Endodermal cell (in vitro differentiated cells): ENCODE results near the gene DAB1. TPM values are rescaled to one million over a fixed set of nuclear protein-coding genes. Genes with fewer than 3 reads are reported as not detected.

Experiments
- DNase-seq: peaks from one replicate; pipeline ENCODE4 v3.0.0-alpha.2; 2017
- H3K27ac ChIP-seq: 2 replicates; pipeline ENCODE4 v1.5.1; 2013; ENCODE audit warnings: mild to moderate bottlenecking, low read depth, low read length, moderate library complexity
- H3K27me3 ChIP-seq: 2 replicates; pipeline ENCODE4 v1.6.1; 2013; ENCODE audit warnings: mild to moderate bottlenecking, low read length, moderate library complexity; ENCODE audit not compliant: insufficient read depth, control insufficient read depth, poor library complexity, severe bottlenecking
- H3K36me3 ChIP-seq: 2 replicates; pipeline ENCODE4 v1.7.0; 2013; ENCODE audit warnings: mild to moderate bottlenecking, low read length, moderate library complexity; ENCODE audit not compliant: control insufficient read depth, insufficient read depth
- H3K4me1 ChIP-seq: one replicate; pipeline ENCODE4 v1.7.0; 2013; ENCODE audit warnings: low read length; ENCODE audit not compliant: control insufficient read depth, insufficient read depth
- H3K4me3 ChIP-seq: 2 replicates; pipeline ENCODE4 v1.5.1; 2013; ENCODE audit warnings: mild to moderate bottlenecking, low read length, moderate library complexity
- H3K9ac ChIP-seq: 2 replicates; pipeline ENCODE4 v1.6.1; 2013; ENCODE audit warnings: mild to moderate bottlenecking, low read length, moderate library complexity; ENCODE audit not compliant: poor library complexity, severe bottlenecking; ENCODE audit errors: extremely low read depth
- H3K9me3 ChIP-seq: 2 replicates; pipeline ENCODE4 v1.6.1; 2013; ENCODE audit warnings: mild to moderate bottlenecking, low read length, moderate library complexity; ENCODE audit not compliant: control insufficient read depth
- H3K27ac Mint-ChIP-seq: 2 replicates; pipeline ENCODE4 v1.8.0; 2020; ENCODE audit warnings: mixed read lengths
- H3K27me3 Mint-ChIP-seq: 2 replicates; pipeline ENCODE4 v1.8.0; 2021; ENCODE audit warnings: mild to moderate bottlenecking, mixed read lengths; ENCODE audit not compliant: insufficient read depth
- H3K36me3 Mint-ChIP-seq: 2 replicates; pipeline ENCODE4 v1.8.0; 2020; ENCODE audit warnings: low read depth, mixed read lengths
- H3K4me1 Mint-ChIP-seq: 2 replicates; pipeline ENCODE4 v1.8.0; 2020; ENCODE audit warnings: mixed read lengths
- H3K4me3 Mint-ChIP-seq: 2 replicates; pipeline ENCODE4 v1.8.0; 2020; ENCODE audit warnings: mild to moderate bottlenecking, moderate library complexity, mixed read lengths
- H3K9me3 Mint-ChIP-seq: 2 replicates; pipeline ENCODE4 v1.8.0; 2020; ENCODE audit warnings: mild to moderate bottlenecking, mixed read lengths
- CTCF ChIP-seq: fragments of 200-600 bp; sonication (generic); conservative IDR thresholded peaks from 2 replicates; pipeline ENCODE4 v1.5.0; 2021; ENCODE audit warnings: antibody characterized with exemption, mild to moderate bottlenecking
- WGBS, 2 experiments: methylation state at CpG; one replicate each; pipeline versions ENCODE4 v1.1.5 to v1.1.7; 2013; ENCODE audit warnings: missing lambda C conversion rate in 2 of 2, mixed read lengths in 1 of 2; ENCODE audit not compliant: insufficient coverage in 1 of 2, insufficient read length in 1 of 2; 5-methylcytosine and 5-hydroxymethylcytosine counted together
- total RNA-seq, 2 donors: library from RNA; stranded (reverse); fragmentation: NEBNext Ultra II Directional in 1 of 2; extraction: Animal tissue kit (Norgen Biotek cat#: 25700) in 1 of 2; gene quantifications; 2 replicates in 1 of 2; 3 replicates in 1 of 2; pipeline ENCODE4 v1.2.1, GENCODE V29; 2021

The DAB1 gene
- total RNA-seq, 2 donors from 2014 or later = 32.0 to 36.2 TPM

GRCh38 chr1:57381871-57382270, 42.0 kb downstream of the DAB1 start:
- WGBS, 2 experiments = 7% methylated on average over 2 of the region's 2 CpGs; no CpG with 5 or more reads in 1 of the 2 experiments
- Mint-ChIP-seq H3K27me3 (no peaks in the 10 kb centered on the region), H3K36me3 (no peaks in the 10 kb centered on the region), H3K4me3 (no peak overlapping the region), H3K9me3 (no peaks in the 10 kb centered on the region), H3K4me1 (peaks cover 68% of the 10 kb centered on the region), H3K27ac (peak overlapping the region; percentile 79)
- Histone ChIP-seq H3K36me3 (no peaks in the 10 kb centered on the region), H3K27me3 (no peaks in the 10 kb centered on the region), H3K4me1 (peaks cover 42% of the 10 kb centered on the region), H3K27ac (no peak overlapping the region), H3K4me3 (peak overlapping the region; percentile 52), H3K9ac (no peak overlapping the region), H3K9me3 (no peaks in the 10 kb centered on the region)
- DNase-seq = peak; percentile 70
- TF ChIP-seq CTCF = no peak

- Histone ChIP-seq H3K36me3 (no peaks in the 10 kb centered on the region), H3K27me3 (no peaks in the 10 kb centered on the region), H3K4me1 (peaks cover 42% of the 10 kb centered on the region), H3K9ac (no peak overlapping the region), H3K9me3 (no peaks in the 10 kb centered on the region), H3K27ac (no peak overlapping the region), H3K4me3 (no peak overlapping the region)
- Mint-ChIP-seq H3K4me3 (no peak overlapping the region), H3K27me3 (no peaks in the 10 kb centered on the region), H3K9me3 (no peaks in the 10 kb centered on the region), H3K27ac (peak overlapping the region; percentile 79), H3K36me3 (no peaks in the 10 kb centered on the region), H3K4me1 (peaks cover 68% of the 10 kb centered on the region)
- no peak for DNase-seq
- no peak for TF ChIP-seq CTCF
- WGBS, 2 experiments = 81 to 95% methylated on average over 2 to 4 of the region's 4 CpGs
Measured at GRCh38 chr1:57381426-57381825, 42.4 kb downstream of the DAB1 start.

GRCh38 chr1:57380923-57381322, 42.9 kb downstream of the DAB1 start:
- Mint-ChIP-seq H3K4me1 (peaks cover 66% of the 10 kb centered on the region), H3K36me3 (no peaks in the 10 kb centered on the region), H3K4me3 (no peak overlapping the region), H3K9me3 (no peaks in the 10 kb centered on the region), H3K27ac (no peak overlapping the region), H3K27me3 (no peaks in the 10 kb centered on the region)
- 83 to 95% methylated on average over 1 to 3 of the region's 3 CpGs for WGBS, 2 experiments
- no peak overlapping the region for H3K9ac ChIP-seq
- H3K4me3 ChIP-seq = no peak overlapping the region
- no peak for DNase-seq
- H3K27ac ChIP-seq = no peak overlapping the region
- no peaks in the 10 kb centered on the region for H3K9me3 ChIP-seq
- no peaks in the 10 kb centered on the region for H3K36me3 ChIP-seq
- H3K4me1 ChIP-seq = peaks cover 37% of the 10 kb centered on the region
- TF ChIP-seq CTCF = no peak
- no peaks in the 10 kb centered on the region for H3K27me3 ChIP-seq
